Measurements from ENCODE around the gene SMTNL2. TPM values are rescaled to one million over a fixed set of nuclear protein-coding genes. Genes with fewer than 3 reads are reported as not detected.

SMTNL2 gene
- total RNA-seq, 2 donors from 2014 or later: 13.2 to 13.3 TPM

DNA sequence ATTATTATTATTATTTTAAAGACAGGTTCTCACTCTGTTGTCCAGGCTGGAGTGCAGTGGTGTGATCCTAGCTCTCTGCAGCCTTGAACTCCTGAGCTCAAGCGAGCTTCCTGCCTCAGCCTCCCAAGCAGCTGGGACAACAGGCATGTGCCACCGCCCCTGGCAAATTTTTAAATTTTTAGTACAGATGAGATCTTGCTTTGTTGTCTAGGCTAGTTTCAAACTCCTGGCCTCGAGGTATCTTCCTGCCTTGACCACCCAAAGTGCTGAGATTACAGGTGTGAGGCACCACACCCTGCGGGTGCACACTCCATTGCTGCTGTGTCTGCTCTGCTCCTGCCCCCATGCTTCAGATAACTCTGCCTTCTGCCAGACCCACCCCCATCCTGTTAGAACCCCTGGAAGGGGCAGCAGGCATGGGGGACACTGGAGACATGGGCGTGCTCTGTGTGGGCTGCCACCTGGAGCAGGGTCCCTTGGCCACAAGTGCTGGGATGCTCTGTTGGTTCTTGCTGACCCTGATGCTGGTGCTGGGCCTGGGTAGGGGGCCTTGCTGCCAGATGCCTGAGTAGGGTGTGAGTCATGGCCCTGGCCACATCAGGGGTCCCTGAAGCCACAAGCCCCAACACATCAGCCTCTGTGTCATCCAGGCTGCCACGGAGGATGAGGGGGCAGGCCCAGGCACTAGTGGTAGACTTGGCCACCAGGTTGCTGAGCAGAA lies 26.5 kb upstream of the SMTNL2 start:
- ATAC-seq (no peak), DNase-seq (no peak)

DNA sequence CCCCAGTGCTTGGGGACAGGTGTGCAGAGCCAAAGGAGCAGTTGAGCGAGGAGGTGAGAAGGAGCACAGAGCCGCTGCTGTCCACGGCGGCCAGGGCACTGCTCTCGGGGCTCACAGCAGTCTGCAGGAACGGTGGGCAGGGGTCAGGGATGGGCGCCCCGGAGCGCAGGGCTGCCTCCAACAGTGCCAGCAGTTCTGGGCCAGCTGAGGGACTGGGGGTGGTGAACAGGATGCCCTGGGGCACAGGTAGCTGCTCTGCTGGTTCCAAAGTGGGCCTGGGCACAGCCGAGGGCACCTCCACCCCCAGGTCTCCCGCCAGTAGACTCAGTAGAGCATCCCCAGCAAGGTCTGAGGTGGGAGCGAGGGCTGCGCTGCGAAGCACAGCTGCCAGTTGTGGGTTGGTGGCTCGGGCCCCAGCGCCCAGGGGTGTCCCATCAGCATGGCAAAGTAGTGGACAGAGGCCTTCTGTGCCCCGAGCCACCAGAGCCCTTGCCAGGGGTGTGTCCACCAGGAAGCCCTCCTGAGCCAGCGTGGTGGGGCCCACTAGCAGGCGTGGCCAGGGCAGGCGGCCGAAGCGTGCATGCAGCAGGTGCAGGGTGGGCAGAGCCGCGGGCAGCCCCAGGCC lies 25.9 kb upstream of the SMTNL2 start:
- DNase-seq (no peak), ATAC-seq (no peak)
- intact Hi-C loops (cut with DNase I): loop anchor here in 1 of 2 donors (10.0 kb wide), 1 partner anchor 134 kb away; no protein-coding TSS in a partner anchor

More for the DNA sequence above, 26.5 kb upstream of the SMTNL2 start:
- intact Hi-C loops (cut with DNase I): loop anchor here in 1 of 2 donors (10.0 kb wide), 1 partner anchor 133 kb away; no protein-coding TSS in a partner anchor

DNA sequence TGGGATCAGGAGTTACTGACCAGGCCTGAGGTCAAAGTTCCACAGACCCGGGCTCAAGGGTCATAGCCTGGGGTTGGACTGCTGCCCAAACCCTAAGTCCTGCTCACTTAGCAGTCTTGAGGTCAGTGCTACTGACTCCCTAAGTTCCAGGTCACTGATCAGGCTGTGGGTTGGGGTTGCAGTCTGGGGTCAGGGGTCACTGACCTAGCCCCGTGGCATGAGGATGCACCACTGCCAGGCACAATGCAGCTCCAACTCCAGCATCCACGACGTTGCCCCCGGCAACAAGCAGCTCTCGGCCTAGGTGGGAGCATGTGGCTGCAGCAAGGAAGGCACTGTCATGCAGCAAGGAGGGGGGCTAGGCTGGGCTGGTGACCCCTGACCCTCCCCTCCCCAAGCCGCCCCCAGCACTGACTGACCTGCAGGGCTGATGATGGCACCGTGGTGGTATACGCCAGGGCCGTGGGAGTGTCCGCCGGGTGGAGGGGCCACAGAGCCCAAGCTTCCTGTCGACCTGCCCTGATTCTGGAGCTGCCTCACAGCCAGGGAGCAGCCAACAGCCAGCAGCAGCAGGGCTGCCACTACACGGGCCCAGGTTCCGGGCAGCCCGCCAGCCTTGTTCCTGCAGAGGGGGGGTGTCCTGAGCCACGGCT lies 25.1 kb upstream of the SMTNL2 start:
- no peak for ATAC-seq
- DNase-seq: no peak
- intact Hi-C loops (cut with DNase I): loop anchor here in 1 of 2 donors (10.0 kb wide), 1 partner anchor 134 kb away; no protein-coding TSS in a partner anchor

DNA sequence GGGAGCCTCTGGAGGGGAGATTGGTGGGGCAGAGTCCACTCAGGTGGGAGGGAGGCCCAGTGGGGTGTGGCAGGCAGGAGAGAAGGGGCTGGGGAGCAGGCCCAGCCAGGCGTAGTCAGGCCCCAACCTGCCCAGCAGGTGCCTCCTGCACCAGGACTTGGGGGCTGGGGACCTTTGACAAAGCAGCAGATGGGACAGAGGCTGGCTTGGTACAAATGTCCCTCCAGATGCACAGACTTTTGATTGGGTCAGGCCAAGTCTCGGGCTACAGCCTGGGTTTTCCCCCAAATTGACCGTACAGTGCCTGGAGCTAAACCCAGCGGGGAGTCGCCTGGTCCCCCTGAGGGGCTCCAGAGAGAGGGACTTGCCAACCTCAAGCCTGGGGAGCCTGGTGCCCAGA lies 24.4 kb upstream of the SMTNL2 start:
- no peak for DNase-seq
- ATAC-seq: no peak
- intact Hi-C loops (cut with DNase I): loop anchor here in 1 of 2 donors (10.0 kb wide), 1 partner anchor 135 kb away; no protein-coding TSS in a partner anchor

DNA sequence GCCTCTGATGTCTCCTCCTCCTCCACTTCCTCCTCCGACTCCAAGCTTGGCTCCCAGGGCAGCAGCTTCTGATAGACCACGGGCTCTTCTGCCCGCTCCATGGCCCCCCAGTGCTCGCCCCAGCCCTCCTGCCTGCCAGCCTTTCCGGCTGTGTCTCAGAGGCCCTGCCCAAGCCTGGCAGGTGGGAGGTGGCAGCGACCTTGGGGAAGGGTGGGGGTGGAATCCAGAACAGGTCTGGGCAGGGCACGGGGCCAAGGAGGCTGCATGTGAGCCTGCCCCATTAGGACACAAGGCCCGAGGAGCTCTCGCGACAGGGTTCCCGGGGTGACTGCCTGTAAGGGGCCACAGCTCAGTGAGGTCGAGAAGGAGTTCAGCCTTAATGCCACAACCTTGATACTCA lies 23.9 kb upstream of the SMTNL2 start, which contains the start of gene GGT6:
TSS of gene GGT6 (minus strand) at position 157 of the 400 bp plus-strand sequence. CDS start at position 101, 56 bp downstream.
- intact Hi-C loops (cut with DNase I): no loop called here
- ATAC-seq (no peak), DNase-seq (no peak)

DNA sequence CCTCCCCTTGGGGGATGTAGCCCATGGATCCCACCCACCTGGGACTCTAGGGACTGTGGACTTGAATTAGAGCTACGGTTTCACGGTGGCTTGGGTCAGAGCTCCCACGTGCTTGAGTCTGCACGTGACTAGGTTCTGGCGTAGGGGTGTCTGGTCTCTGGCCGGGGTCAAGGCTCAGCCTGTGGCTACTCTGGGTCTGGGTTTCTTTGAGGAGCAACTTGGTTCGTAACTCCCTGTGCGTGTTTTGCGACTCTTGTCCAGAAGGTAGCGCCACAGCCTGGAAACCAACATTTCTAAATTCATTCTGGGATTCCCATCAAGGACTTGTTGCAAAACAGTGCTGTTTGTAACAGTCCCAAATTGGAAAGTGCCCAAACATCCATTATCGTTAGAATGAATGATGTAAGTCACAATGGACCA lies 23.5 kb upstream of the SMTNL2 start:
- ATAC-seq: peak in 1 of 2 donors; percentile 17
- intact Hi-C loops (cut with DNase I): no loop called here
- no peak for DNase-seq

DNA sequence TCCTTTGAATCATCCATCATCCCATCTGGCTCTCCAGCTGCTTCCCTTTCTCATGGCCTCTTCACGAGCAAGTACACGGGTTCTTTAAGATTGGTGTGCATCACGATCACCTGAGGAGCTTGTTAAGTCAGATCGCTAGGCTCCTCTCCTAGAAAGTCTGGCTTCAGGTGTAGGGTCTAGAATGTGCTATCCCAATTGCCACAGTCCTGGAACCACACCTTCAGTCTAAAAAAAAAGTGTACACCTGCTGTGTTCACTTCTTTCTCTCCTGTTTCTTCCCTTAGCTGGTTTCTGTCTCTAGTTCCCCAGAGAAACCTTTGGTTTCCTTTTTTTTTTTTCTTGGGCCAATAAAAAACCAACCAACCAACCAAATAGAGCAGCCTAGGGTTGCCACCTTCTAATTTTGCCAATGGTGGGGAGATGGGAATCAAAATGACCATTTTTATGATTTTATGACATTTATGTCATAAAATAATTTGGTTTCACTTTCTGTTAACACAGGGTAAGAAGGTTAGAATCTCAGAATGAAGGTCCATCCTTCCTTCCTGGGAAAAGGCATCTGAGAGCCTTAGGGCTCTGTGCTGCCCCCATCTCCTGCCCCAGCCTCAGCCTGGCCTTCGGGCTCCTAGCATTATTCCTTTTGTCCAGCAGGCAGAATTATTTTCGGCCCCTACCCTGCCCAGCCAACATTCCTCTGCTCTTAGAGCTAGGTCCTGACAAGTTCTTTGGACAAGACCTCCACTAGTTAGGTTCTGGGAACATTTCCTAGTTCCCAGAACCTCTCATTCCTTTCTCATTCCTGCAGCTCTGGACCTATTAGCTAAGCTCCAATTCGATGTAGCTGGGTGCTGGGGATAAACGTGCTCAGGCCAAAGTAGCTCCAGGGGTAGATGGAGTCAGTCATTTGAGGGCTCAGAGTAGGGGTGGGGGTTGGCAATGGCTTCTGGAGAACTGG lies 22.0 kb upstream of the SMTNL2 start:
- intact Hi-C loops (cut with DNase I): no loop called here
- DNase-seq (no peak), ATAC-seq (peak in 1 of 2 donors; percentile 21)

DNA sequence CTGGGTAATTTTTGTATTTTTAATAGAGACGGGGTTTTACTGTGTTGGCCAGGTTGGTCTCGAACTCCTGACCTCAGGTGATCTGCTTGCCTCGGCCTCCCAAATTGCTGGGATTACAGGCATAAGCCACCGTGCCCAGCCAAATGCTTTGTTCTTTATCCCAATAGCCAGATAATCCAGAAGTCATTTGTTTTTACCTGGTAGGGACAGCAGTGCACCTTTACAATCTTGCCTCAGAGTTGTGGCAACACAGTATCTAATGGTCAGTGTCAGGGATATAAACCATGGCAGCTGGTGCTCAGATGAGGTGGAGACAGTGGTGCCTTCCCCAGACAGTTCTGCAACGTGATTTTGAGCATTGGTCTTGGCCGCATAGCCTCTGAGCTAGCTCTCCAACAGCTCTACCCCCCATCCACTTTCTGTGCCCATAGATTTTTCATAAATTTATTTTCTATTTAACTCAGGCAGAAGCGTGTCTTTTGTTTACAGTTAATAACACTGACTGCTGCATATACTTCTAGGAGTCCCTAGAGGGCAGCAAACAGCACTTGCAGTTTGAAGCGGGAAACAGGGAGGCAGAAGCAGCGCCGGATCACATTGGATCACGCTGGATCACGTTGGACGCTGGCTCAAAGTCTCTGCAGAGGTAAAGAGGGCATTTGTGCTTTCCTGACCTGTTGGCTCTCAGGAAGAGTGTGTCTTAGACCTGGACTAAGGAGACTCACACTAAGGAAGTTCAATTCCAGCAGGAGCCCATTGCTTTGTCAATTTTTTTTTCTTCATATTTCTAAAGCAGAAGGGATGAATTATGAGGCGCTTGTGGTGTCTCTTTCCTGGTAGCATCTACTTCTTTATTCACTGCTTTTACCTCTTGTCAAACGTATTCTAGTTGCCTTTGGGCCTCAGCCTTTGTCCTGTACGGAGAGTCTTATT lies 18.9 kb upstream of the SMTNL2 start:
- intact Hi-C loops (cut with DNase I): loop anchor here (1.0 to 5.0 kb wide), 2 partner anchors 60 to 62 kb away; no protein-coding TSS in a partner anchor
- ATAC-seq (peak; percentile 77 to 90), DNase-seq (peak; percentile 68)

DNA sequence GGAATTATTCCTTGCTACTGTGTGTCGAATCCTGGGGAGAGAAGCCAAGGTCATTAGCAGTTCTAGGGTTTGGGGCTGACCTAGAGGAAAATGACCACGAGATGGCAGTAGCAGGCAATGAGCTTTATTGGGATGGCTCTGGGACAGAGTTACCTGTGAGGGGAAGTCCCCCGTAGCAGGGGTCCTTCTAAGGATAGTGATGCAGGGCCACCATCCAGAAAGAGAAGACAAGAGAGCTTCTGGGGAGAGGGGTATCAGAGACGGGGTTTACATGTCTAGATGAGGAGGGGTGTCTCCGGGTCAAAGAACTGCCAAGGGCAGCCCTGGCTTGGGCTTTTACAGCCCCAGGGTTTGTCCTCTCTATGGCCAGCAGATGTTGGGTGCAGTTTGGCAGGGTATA lies 17.5 kb upstream of the SMTNL2 start:
- ATAC-seq (peak; percentile 84 to 93), DNase-seq (no peak)
- intact Hi-C loops (cut with DNase I): loop anchor here (1.0 to 5.0 kb wide), 2 partner anchors 59 to 61 kb away; no protein-coding TSS in a partner anchor

DNA sequence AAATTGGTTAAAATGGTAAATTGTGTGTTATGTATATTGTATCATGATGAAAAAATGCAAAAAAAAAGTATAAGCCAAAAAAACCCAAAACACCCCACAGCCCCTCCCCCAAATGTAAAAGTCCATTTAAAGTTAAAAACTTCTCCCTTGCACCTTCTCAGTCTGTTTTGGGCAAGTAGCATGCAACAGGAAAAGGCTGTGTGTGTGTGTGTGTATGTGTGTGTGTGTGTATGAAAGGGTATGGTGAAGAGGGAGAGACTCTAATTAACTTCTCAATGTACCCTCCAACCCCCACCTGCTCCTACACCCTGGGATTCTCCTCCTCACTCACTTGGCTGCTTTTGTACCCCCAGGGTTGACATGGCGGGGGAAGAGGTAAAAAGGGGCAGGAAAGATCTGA lies 14.7 kb upstream of the SMTNL2 start:
- ATAC-seq: no peak
- DNase-seq: no peak
- intact Hi-C loops (cut with DNase I): loop anchor here in 1 of 2 donors (5.0 kb wide), 1 partner anchor 58 kb away; no protein-coding TSS in a partner anchor

DNA sequence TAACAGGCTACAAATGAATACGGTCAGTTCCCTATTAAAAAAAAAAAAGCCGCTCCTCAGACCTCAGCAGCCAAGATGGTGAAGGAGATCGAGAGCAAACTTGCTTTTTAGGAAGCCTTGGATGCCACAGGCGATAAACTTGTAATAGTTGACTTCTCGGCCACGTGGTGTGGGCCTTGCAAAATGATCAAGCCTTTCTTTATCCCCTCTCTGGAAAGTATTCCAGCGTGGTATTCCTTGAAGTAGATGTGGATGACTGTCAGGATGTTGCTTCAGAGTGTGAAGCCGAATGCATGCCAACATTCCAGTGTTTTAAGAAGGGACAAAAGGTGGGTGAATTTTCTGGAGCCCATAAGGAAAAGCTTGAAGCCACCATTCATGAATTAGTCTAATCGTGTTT lies 12.2 kb upstream of the SMTNL2 start:
- DNase-seq (no peak), ATAC-seq (no peak)
- intact Hi-C loops (cut with DNase I): no loop called here

DNA sequence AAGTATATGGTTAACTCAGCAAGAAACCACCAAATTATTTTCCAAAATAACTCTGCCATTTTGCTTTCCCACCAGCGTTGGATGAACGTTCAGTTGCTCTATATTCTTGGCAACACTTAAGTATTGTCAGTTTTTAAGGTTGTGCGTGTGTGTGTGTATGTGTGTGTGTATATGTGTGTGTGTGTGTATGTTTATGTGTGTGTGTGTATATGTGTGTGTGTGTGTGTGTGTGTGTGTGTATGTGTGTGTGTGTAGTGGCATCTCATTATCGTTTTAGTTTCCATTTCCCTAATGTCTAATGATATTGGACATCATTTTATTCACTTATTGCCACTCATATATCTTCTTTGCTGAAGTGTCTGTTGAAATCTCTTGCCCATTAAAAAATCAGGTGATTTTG lies 11.2 kb upstream of the SMTNL2 start:
- DNase-seq (no peak), ATAC-seq (no peak)
- intact Hi-C loops (cut with DNase I): no loop called here

DNA sequence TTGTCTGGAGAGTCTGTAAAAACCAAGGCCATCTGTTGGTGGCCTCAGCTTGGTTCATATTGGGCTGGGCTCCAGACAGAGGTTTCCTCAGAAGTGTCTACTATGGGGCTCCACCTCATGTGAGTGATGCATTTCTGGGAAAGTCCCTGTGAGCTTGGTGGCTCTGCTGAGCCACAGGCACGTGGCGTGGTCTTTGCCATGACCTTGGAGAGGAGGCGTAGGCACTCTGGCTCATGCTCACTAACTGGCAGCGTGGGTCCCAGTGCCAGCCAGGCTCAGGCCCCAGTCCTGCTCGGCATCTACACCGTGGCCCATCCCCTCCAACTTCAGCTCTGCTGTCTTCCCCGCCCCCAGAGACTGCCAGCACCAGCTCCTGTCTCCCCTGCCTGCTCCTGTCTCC lies 10.7 kb upstream of the SMTNL2 start:
- DNase-seq: no peak
- ATAC-seq: peak; percentile 57 to 59
- intact Hi-C loops (cut with DNase I): no loop called here

DNA sequence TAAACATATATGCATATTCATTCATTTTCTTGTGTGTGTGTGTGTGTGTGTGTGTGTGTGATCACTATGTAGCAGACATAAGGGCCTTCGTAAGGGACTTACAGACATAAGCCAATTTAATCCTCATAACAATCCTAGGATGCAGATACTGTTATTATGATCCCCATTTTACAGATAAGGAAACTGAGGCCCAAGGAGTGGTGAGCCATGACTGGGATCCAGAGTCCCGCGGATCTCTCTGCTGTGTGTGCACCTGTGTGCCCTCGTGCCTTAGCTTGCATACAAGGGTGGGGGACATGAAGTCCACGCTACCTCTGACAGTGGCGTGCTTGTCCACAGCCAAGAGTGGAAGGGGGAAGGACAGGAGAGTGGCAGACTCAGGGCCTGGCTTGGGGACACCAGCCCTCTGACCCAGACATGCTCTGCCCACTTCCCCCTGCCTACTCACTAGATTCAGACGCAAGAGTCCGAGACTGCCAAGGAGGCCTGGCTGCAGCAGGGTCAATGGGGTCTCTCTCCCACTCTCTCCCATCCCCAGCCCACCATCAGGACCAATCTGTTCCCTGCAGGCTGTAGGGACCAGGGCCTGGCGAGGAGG lies 9.8 kb upstream of the SMTNL2 start:
- intact Hi-C loops (cut with DNase I): no loop called here
- DNase-seq (no peak), ATAC-seq (no peak)

DNA sequence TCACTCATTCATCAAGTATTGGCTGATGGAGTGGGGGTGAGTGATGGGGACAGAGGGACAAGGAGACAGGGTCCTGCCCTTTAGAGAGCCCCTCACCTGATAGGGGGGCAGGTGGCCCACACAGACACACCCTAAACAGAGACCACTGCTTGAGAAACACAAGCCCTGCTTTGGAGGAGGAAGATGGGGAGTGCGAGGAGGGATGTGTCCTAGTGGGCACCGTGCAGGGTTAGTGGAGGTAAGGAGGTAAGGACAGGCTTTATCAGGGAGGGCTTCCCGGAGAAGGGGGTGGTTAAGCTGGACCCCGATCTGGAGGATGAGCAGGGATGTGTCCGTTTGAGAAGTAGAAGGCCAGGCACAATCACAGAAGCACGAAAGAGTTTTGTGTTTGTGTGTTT lies 8.2 kb upstream of the SMTNL2 start:
- ATAC-seq (no peak), DNase-seq (no peak)
- intact Hi-C loops (cut with DNase I): no loop called here

DNA sequence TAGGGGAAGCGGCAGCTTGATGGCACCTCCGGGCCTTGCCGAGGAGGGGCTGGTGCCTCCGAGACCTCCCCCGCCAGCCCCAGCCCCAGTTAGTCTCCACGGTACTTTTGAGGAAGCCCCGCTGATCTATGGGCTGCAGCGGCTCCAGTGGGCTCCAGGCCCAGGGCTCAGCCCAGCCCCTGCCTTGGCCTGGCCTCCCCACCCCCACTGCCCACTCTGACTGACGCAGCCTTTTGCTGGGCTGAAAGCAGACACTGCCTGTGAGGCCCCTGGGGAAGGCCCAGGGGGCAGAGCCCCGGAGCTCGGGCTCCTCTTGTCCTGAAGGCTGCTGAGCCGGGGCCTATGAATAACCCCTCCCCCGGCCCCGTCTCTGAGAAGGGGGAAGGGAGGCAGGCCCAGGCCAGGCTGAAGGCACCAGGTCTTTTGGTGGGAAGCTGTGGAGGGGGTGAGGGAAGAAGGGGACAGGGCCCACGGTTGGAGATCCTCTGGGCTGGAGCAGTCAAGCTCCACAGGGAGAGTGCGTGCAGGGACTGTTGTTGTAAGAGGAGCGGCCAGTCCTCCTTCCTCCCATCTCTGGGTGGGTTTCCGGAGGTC lies 7.5 kb upstream of the SMTNL2 start:
- no peak for DNase-seq
- peak; percentile 14 to 41 for ATAC-seq
- intact Hi-C loops (cut with DNase I): no loop called here
